ENCODE measurements around the gene KANSL1.
"Not testable (repeated sequence)": the region's sequence is repeated elsewhere in the genome, so short reads cannot be mapped to it uniquely, and the experiment has no call there.

KANSL1 gene

GRCh38 chr17:46191322-46192188 lies 1.7 kb downstream of the KANSL1 start:
- DNase-seq: no peak

- no peak for DNase-seq
Observed at GRCh38 chr17:46190763-46191162, 2.5 kb downstream of the KANSL1 start.

GRCh38 chr17:46186827-46187235 lies 6.4 kb downstream of the KANSL1 start:
- DNase-seq: peak; percentile 23 to 37

- no peak for DNase-seq
Observed at GRCh38 chr17:46184696-46185095, 8.5 kb downstream of the KANSL1 start.

GRCh38 chr17:46183383-46183782 lies 9.8 kb downstream of the KANSL1 start:
- DNase-seq: not testable (repeated sequence)

- DNase-seq: no peak
Observed at GRCh38 chr17:46182961-46183360, 10.3 kb downstream of the KANSL1 start.

GRCh38 chr17:46181940-46182339 lies 11.3 kb downstream of the KANSL1 start:
- DNase-seq: no peak

- not testable (repeated sequence) for DNase-seq
Observed at GRCh38 chr17:46181316-46181715, 11.9 kb downstream of the KANSL1 start.

- DNase-seq: no peak
Observed at GRCh38 chr17:46180892-46181274, 12.3 kb downstream of the KANSL1 start.

- not testable (repeated sequence) for DNase-seq
Observed at GRCh38 chr17:46180185-46180891, 12.9 kb downstream of the KANSL1 start.

- DNase-seq: no peak
Observed at GRCh38 chr17:46179375-46179999, 13.7 kb downstream of the KANSL1 start.

GRCh38 chr17:46178550-46179214 lies 14.5 kb downstream of the KANSL1 start:
- DNase-seq: no peak

- no peak for DNase-seq
Observed at GRCh38 chr17:46176975-46177374, 16.3 kb downstream of the KANSL1 start.

GRCh38 chr17:46175891-46176290 lies 17.3 kb downstream of the KANSL1 start:
- no peak for DNase-seq

- no peak for DNase-seq
Observed at GRCh38 chr17:46173153-46173552, 20.1 kb downstream of the KANSL1 start.

- no peak for DNase-seq
Observed at GRCh38 chr17:46171939-46172338, 21.3 kb downstream of the KANSL1 start.

GRCh38 chr17:46170639-46171429 lies 22.4 kb downstream of the KANSL1 start:
- no peak for DNase-seq

- no peak for DNase-seq
Observed at GRCh38 chr17:46169913-46170638, 23.2 kb downstream of the KANSL1 start.

GRCh38 chr17:46167826-46168569 lies 25.2 kb downstream of the KANSL1 start:
- no peak for DNase-seq

GRCh38 chr17:46167267-46167666 lies 26.0 kb downstream of the KANSL1 start:
- DNase-seq: no peak

All from activated CD4-positive, alpha-beta T cell treated with anti-CD3 and anti-CD28 coated beads, Interleukin-2, amount 50 U/mL, for 4 hours (primary cell).